Measurements from ENCODE around the gene RRAGC.

The RRAGC gene

DNA sequence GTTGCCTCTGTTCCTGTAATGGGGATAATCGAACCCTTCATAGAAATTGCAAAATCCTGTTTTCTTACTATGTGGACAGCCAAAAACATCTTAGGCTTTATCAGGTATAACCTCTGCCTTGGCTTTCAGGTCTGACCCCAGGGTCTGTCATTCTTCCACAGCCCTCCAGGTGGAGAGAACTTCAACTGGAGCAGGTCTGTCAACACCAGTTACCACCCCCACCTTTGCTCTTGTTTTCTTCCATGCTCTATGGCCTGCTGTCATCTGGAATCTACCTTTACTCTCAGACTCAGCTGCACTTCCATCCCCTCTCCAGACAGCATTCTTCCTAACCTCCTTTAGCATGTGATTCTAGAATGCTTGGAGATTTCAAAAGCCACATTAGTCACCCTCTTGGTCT lies 32.2 kb upstream of the RRAGC start:
- Histone ChIP-seq H4K20me1 (ENCODE audit: insufficient read depth, low read length) (no peaks in the 10 kb centered on the region), H3K4me3 (ENCODE audit: low read length) (no peak overlapping the region), H3K27me3 (ENCODE audit: low read depth, low read length) (no peaks in the 10 kb centered on the region), H3K4me2 (ENCODE audit: low read length) (no peak overlapping the region), H3K36me3 (replicated peaks; ENCODE audit: low read depth, low read length) (no peaks in the 10 kb centered on the region), H3K27ac (ENCODE audit: low read length) (no peak overlapping the region), H3K79me2 (ENCODE audit: low read length) (no peaks in the 10 kb centered on the region), H3K9ac (ENCODE audit: low read length) (no peak overlapping the region), H2AFZ (ENCODE audit: low read depth, low read length) (no peak overlapping the region), H3K9me3 (ENCODE audit: insufficient read depth, low read length) (no peaks in the 10 kb centered on the region), H3K4me1 (ENCODE audit: low read length) (peaks cover 12% of the 10 kb centered on the region)
- no peak for TF ChIP-seq EZH2phosphoT487 (IDR thresholded peaks at IDR 0.05; ENCODE audit: low read depth)
- TF ChIP-seq, protein P1, sequence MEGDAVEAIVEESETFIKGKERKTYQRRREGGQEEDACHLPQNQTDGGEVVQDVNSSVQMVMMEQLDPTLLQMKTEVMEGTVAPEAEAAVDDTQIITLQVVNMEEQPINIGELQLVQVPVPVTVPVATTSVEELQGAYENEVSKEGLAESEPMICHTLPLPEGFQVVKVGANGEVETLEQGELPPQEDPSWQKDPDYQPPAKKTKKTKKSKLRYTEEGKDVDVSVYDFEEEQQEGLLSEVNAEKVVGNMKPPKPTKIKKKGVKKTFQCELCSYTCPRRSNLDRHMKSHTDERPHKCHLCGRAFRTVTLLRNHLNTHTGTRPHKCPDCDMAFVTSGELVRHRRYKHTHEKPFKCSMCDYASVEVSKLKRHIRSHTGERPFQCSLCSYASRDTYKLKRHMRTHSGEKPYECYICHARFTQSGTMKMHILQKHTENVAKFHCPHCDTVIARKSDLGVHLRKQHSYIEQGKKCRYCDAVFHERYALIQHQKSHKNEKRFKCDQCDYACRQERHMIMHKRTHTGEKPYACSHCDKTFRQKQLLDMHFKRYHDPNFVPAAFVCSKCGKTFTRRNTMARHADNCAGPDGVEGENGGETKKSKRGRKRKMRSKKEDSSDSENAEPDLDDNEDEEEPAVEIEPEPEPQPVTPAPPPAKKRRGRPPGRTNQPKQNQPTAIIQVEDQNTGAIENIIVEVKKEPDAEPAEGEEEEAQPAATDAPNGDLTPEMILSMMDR (IDR thresholded peaks at IDR 0.05; ENCODE audit: low read depth, low read length): no peak

- no peak overlapping the region for H3K4me2 ChIP-seq (ENCODE audit: low read length)
- H3K79me2 ChIP-seq (ENCODE audit: low read length): no peaks in the 10 kb centered on the region
- no peak overlapping the region for H3K4me3 ChIP-seq (ENCODE audit: low read length)
- TF ChIP-seq EZH2phosphoT487 (IDR thresholded peaks at IDR 0.05; ENCODE audit: low read depth): no peak
- TF ChIP-seq, protein P1 (IDR thresholded peaks at IDR 0.05; ENCODE audit: low read depth, low read length): no peak
- H3K4me1 ChIP-seq (ENCODE audit: low read length): peaks cover 12% of the 10 kb centered on the region
- no peaks in the 10 kb centered on the region for H3K36me3 ChIP-seq (replicated peaks; ENCODE audit: low read depth, low read length)
- no peaks in the 10 kb centered on the region for H4K20me1 ChIP-seq (ENCODE audit: insufficient read depth, low read length)
- H3K9ac ChIP-seq (ENCODE audit: low read length): no peak overlapping the region
- H3K27me3 ChIP-seq (ENCODE audit: low read depth, low read length): no peaks in the 10 kb centered on the region
- H3K9me3 ChIP-seq (ENCODE audit: insufficient read depth, low read length): no peaks in the 10 kb centered on the region
- H3K27ac ChIP-seq (ENCODE audit: low read length): no peak overlapping the region
- H2AFZ ChIP-seq (ENCODE audit: low read depth, low read length): no peak overlapping the region
Measured at GRCh38 chr1:38889589-38889988, 30.0 kb upstream of the RRAGC start.

GRCh38 chr1:38888423-38889333 lies 29.1 kb upstream of the RRAGC start:
- H3K27ac ChIP-seq (ENCODE audit: low read length): no peak overlapping the region
- TF ChIP-seq, protein P1 (IDR thresholded peaks at IDR 0.05; ENCODE audit: low read depth, low read length): no peak
- no peak for TF ChIP-seq EZH2phosphoT487 (IDR thresholded peaks at IDR 0.05; ENCODE audit: low read depth)
- no peak overlapping the region for H3K4me2 ChIP-seq (ENCODE audit: low read length)

GRCh38 chr1:38885092-38885491 lies 25.5 kb upstream of the RRAGC start:
- Histone ChIP-seq H3K9me3 (ENCODE audit: insufficient read depth, low read length) (no peaks in the 10 kb centered on the region), H4K20me1 (ENCODE audit: insufficient read depth, low read length) (no peaks in the 10 kb centered on the region), H3K9ac (ENCODE audit: low read length) (no peak overlapping the region), H3K4me2 (ENCODE audit: low read length) (no peak overlapping the region), H3K4me3 (ENCODE audit: low read length) (no peak overlapping the region), H2AFZ (ENCODE audit: low read depth, low read length) (no peak overlapping the region), H3K4me1 (ENCODE audit: low read length) (peaks cover 5% of the 10 kb centered on the region), H3K36me3 (replicated peaks; ENCODE audit: low read depth, low read length) (no peaks in the 10 kb centered on the region), H3K27me3 (ENCODE audit: low read depth, low read length) (no peaks in the 10 kb centered on the region), H3K27ac (ENCODE audit: low read length) (no peak overlapping the region), H3K79me2 (ENCODE audit: low read length) (no peaks in the 10 kb centered on the region)
- TF ChIP-seq EZH2phosphoT487 (IDR thresholded peaks at IDR 0.05; ENCODE audit: low read depth): no peak
- TF ChIP-seq, protein P1 (IDR thresholded peaks at IDR 0.05; ENCODE audit: low read depth, low read length): no peak

More at GRCh38 chr1:38888423-38889333, 29.1 kb upstream of the RRAGC start:
- H3K4me1 ChIP-seq (ENCODE audit: low read length): peaks cover 12% of the 10 kb centered on the region
- H3K79me2 ChIP-seq (ENCODE audit: low read length): no peaks in the 10 kb centered on the region
- no peaks in the 10 kb centered on the region for H3K36me3 ChIP-seq (replicated peaks; ENCODE audit: low read depth, low read length)
- no peaks in the 10 kb centered on the region for H3K27me3 ChIP-seq (ENCODE audit: low read depth, low read length)
- H3K9ac ChIP-seq (ENCODE audit: low read length): no peak overlapping the region
- no peaks in the 10 kb centered on the region for H3K9me3 ChIP-seq (ENCODE audit: insufficient read depth, low read length)
- no peaks in the 10 kb centered on the region for H4K20me1 ChIP-seq (ENCODE audit: insufficient read depth, low read length)
- H2AFZ ChIP-seq (ENCODE audit: low read depth, low read length): no peak overlapping the region
- no peak overlapping the region for H3K4me3 ChIP-seq (ENCODE audit: low read length)

Measured in OCI-LY3 (cell line).